HEK293T (cell line): ENCODE results near the gene HEPHL1.

ENCODE experiments used
- BHLHE40 ChIP-seq: fragments of 450-650 bp; IDR thresholded peaks from 2 replicates; pipeline ENCODE4 v1.6.1; 2016; ENCODE audit warnings: mild to moderate bottlenecking, moderate library complexity, borderline replicate concordance
- CTBP1 ChIP-seq: fragments of 450-650 bp; IDR thresholded peaks from 2 replicates; pipeline ENCODE4 v1.6.1; 2016; ENCODE audit warnings: borderline replicate concordance
- ELF4 ChIP-seq: fragments of 450-650 bp; IDR thresholded peaks from 2 replicates; pipeline ENCODE4 v1.6.1; 2017; ENCODE audit warnings: antibody characterized with exemption
- FOXA1 ChIP-seq: fragments of 450-650 bp; IDR thresholded peaks from 2 replicates; pipeline ENCODE4 v1.6.1; 2016; ENCODE audit warnings: mild to moderate bottlenecking
- FOXM1 ChIP-seq: fragments of 450-650 bp; IDR thresholded peaks from 2 replicates; pipeline ENCODE4 v1.6.1; 2017; ENCODE audit warnings: mild to moderate bottlenecking, borderline replicate concordance
- HDGF ChIP-seq: fragments of 450-650 bp; IDR thresholded peaks from 2 replicates; pipeline ENCODE4 v1.6.1; 2017; ENCODE audit warnings: antibody characterized with exemption, borderline replicate concordance
- L3MBTL2 ChIP-seq: fragments of 450-650 bp; conservative IDR thresholded peaks from 2 replicates; pipeline ENCODE4 v1.6.1; 2016; ENCODE audit warnings: mild to moderate bottlenecking
- NFRKB ChIP-seq: fragments of 450-650 bp; IDR thresholded peaks from 2 replicates; pipeline ENCODE4 v1.6.1; 2016; ENCODE audit warnings: mild to moderate bottlenecking, moderate library complexity
- SP1 ChIP-seq: fragments of 450-650 bp; IDR thresholded peaks from 2 replicates; pipeline ENCODE4 v1.6.1; 2017
- SUZ12 ChIP-seq: fragments of 450-650 bp; IDR thresholded peaks from 2 replicates; pipeline ENCODE4 v1.6.1; 2016; ENCODE audit warnings: mild to moderate bottlenecking
- TARDBP ChIP-seq: fragments of 450-650 bp; IDR thresholded peaks from 2 replicates; pipeline ENCODE4 v1.6.1; 2016
- TF ChIP-seq, protein P1 (sequence below): fragments of 450-650 bp; IDR thresholded peaks from 2 replicates; pipeline ENCODE4 v1.6.1; 2016

- TF ChIP-seq SP1 (no peak), CTBP1 (no peak), FOXA1 (no peak), FOXM1 (no peak), L3MBTL2 (no peak), NFRKB (no peak), BHLHE40 (no peak), ELF4 (no peak), TARDBP (no peak), SUZ12 (no peak), HDGF (no peak)
- TF ChIP-seq, protein P1, sequence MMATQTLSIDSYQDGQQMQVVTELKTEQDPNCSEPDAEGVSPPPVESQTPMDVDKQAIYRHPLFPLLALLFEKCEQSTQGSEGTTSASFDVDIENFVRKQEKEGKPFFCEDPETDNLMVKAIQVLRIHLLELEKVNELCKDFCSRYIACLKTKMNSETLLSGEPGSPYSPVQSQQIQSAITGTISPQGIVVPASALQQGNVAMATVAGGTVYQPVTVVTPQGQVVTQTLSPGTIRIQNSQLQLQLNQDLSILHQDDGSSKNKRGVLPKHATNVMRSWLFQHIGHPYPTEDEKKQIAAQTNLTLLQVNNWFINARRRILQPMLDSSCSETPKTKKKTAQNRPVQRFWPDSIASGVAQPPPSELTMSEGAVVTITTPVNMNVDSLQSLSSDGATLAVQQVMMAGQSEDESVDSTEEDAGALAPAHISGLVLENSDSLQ, result no peak
Observed at GRCh38 chr11:94112206-94112953, 91.2 kb downstream of the HEPHL1 start.
